Naive thymus-derived CD8-positive, alpha-beta T cell (primary cell): ENCODE measurements around the gene CRTC1. TPM values are rescaled to one million over a fixed set of nuclear protein-coding genes. Genes with fewer than 3 reads are reported as not detected.

Source experiments
- ATAC-seq, 2 donors: fragments of 150-1000 bp; cut with Tn5 transposase in 1 of 2; sonication (Bioruptor Pico), chemical (Tn5 transposase) in 1 of 2; 1 replicate in 1 of 2; 2 replicates in 1 of 2; pipeline ENCODE4 v1.10.0; 2021; ENCODE audit warnings: mild to moderate bottlenecking in 2 of 2, moderate library complexity in 2 of 2
- POLR2A ChIA-PET: fragments of 350-600 bp; sonication (Branson Sonifier 250); formaldehyde crosslinking; loops from one replicate; lab custom pipeline; 2021; ENCODE audit warnings: antibody characterized with exemption; lab: Charles Lee
- DNase-seq, 10 donors: peaks; one replicate each; pipeline versions ENCODE4 v3.0.0 to v3.0.0-alpha.2; 2020 to 2022
- H3K27ac Mint-ChIP-seq, 10 donors: one replicate each; pipeline ENCODE4 v1.8.0; 2020 to 2022; ENCODE audit warnings: mild to moderate bottlenecking in 10 of 10, mixed read lengths in 10 of 10, moderate library complexity in 4 of 10, inconsistent platforms in 1 of 10
- H3K27me3 Mint-ChIP-seq, 5 donors: one replicate each; pipeline ENCODE4 v1.8.0; 2021 to 2022; ENCODE audit warnings: mixed read lengths in 5 of 5
- H3K36me3 Mint-ChIP-seq, 3 donors: one replicate each; pipeline ENCODE4 v1.8.0; 2020 to 2022; ENCODE audit warnings: mixed read lengths in 3 of 3, mild to moderate bottlenecking in 2 of 3, inconsistent platforms in 1 of 3
- H3K4me1 Mint-ChIP-seq, 4 donors: one replicate each; pipeline ENCODE4 v1.8.0; 2021 to 2022; ENCODE audit warnings: mixed read lengths in 4 of 4
- H3K4me3 Mint-ChIP-seq, 10 donors: one replicate each; pipeline ENCODE4 v1.8.0; 2020 to 2022; ENCODE audit warnings: mild to moderate bottlenecking in 10 of 10, mixed read lengths in 10 of 10, moderate library complexity in 6 of 10, inconsistent platforms in 1 of 10
- H3K9me3 Mint-ChIP-seq, 9 donors: one replicate each; pipeline ENCODE4 v1.8.0; 2020 to 2022; ENCODE audit warnings: mixed read lengths in 9 of 9, mild to moderate bottlenecking in 3 of 9, inconsistent platforms in 1 of 9, moderate library complexity in 1 of 9
- polyA plus RNA-seq, 3 donors: library from polyadenylated mRNA; unstranded; fragments of 300-500 nt; fragmentation: Illumina TruSeq; gene quantifications; one replicate each; pipeline ENCODE4 v1.2.3, GENCODE V29; 2021
- total RNA-seq, 8 experiments: library from RNA in 2 of 8; stranded (reverse) in 2 of 8; gene quantifications; one replicate each; pipeline ENCODE4 v1.2.3 and lab custom pipeline; 2021 to 2026

Gene CRTC1
- total and polyA plus RNA-seq, 5 experiments from 2014 or later = 1.2 to 25.7 (median 2.0) TPM

- Mint-ChIP-seq H3K27ac (peak overlapping the region in 1 of 10 donors; percentile 73), H3K9me3 (no peaks in the 10 kb centered on the region), H3K27me3 (no peaks in the 10 kb centered on the region), H3K4me3 (no peak overlapping the region), H3K36me3 (no peaks in the 10 kb centered on the region), H3K4me1 (peaks cover 18 to 29% (median 26%) of the 10 kb centered on the region in 4 donors)
- ATAC-seq (no peak), DNase-seq (no peak)
- POLR2A ChIA-PET = interaction anchor here (0.6 kb wide), 1 partner anchor 108 kb away, joined by 3 read pairs; no protein-coding TSS in a partner anchor
Observed at GRCh38 chr19:18655173-18655844, 28.2 kb upstream of the CRTC1 start.

- H3K36me3 Mint-ChIP-seq = no peaks in the 10 kb centered on the region
- ATAC-seq = no peak
- H3K27ac Mint-ChIP-seq = peak overlapping the region in 4 of 10 donors; percentile 20 to 86 (median 74)
- H3K27me3 Mint-ChIP-seq = no peaks in the 10 kb centered on the region
- POLR2A ChIA-PET = no interaction called here
- H3K9me3 Mint-ChIP-seq = no peaks in the 10 kb centered on the region
- DNase-seq = no peak
- peaks cover 20 to 33% (median 30%) of the 10 kb centered on the region in 4 donors for H3K4me1 Mint-ChIP-seq
- H3K4me3 Mint-ChIP-seq = no peak overlapping the region
Observed at GRCh38 chr19:18656337-18657086, 27.0 kb upstream of the CRTC1 start.

DNA sequence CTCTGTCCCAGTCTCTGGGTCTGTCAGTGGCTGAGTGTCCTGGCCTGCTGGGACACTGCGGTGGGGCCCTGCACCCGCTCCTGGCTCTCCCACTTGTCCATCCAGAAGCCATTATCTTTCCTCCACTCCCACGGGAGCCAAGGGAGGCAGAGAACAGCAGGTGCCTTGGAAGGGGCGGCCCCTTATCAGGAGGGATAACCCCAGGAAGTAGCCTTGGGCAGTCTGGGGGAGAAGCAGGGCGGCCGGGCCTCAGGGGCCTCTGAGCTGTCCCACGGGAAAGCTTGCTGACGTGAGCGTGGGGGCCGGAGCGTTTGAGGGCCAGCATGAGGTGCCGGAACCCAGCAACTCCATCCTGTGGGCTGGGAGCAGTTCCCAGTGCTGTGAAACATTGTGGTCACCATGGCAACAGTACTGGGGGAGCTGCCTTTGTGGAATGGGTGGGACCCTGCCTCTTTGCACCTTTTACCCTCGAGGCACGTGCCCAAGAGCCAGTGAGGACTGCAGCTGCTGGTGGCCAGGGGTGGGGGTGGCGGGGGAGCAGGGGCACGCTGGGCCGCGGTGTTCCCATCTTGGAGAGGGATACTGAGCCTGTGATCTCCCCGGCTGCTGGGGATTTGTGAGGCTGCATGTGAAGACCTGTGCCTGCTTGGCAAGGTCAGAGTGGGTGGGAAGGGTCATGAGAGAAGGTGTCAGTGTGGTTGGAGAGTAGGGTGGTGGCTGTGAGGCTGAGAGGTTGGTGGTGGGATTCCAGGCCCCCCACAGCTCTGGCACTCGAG, 25.7 kb upstream of the CRTC1 start:
- Mint-ChIP-seq H3K4me1 (peaks cover 20 to 38% (median 30%) of the 10 kb centered on the region in 4 donors), H3K4me3 (no peak overlapping the region), H3K36me3 (no peaks in the 10 kb centered on the region), H3K27ac (peak overlapping the region in 2 of 10 donors; percentile 69 to 91), H3K27me3 (no peaks in the 10 kb centered on the region), H3K9me3 (no peaks in the 10 kb centered on the region)
- DNase-seq (no peak), ATAC-seq (no peak)
- POLR2A ChIA-PET = interaction anchor here (0.6 kb wide), 1 partner anchor 118 kb away, joined by 3 read pairs; no protein-coding TSS in a partner anchor

GRCh38 chr19:18658366-18658855, 25.1 kb upstream of the CRTC1 start:
- ATAC-seq = no peak
- DNase-seq = no peak
- no peaks in the 10 kb centered on the region for H3K27me3 Mint-ChIP-seq
- H3K36me3 Mint-ChIP-seq = no peaks in the 10 kb centered on the region
- peak overlapping the region in 6 of 10 donors; percentile 1 to 69 (median 40) for H3K27ac Mint-ChIP-seq
- POLR2A ChIA-PET = no interaction called here
- peaks cover 22 to 39% (median 34%) of the 10 kb centered on the region in 4 donors for H3K4me1 Mint-ChIP-seq
- no peaks in the 10 kb centered on the region for H3K9me3 Mint-ChIP-seq
- peak overlapping the region in 1 of 10 donors; percentile 58 for H3K4me3 Mint-ChIP-seq

DNA sequence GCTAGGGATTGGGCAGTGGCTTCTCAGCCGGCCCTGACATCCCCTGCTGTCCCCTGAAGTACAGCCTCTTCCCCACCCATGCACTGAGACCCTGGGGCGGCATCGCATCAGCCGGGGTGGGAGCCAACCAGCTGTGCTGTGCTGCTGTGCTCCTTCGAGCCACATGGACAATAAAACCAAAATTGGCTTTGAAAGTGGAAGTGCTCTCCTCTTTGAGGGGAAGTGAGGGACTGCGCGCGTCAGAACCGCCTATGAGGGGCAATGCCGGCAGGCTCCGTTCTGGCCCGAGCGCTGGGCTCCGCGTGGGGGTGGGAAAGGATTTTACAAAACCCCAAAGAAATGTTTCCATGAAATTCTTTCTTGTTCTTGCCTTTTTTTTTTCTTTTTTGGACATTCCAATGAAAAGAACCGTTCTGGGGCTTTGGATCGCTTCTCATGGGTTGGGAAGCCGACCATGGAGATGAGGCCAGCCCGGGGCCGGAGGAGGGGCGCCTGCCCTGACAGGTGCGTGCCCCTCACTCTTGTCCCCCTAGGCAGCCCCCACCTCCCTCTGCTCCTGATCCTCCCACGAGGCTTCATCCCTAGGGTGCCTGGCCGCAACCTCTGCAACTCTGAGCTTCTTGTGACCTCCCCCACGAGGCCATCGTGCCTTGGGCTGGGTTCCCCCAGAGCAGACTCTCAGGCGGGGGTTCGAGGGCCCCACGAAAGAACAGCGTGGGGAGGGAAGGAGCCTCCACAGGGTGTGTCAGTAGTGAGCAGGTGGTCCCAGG, 24.0 kb upstream of the CRTC1 start:
- H3K27ac Mint-ChIP-seq = peak overlapping the region in 6 of 10 donors; percentile 35 to 85 (median 68)
- POLR2A ChIA-PET = no interaction called here
- H3K36me3 Mint-ChIP-seq = no peaks in the 10 kb centered on the region
- no peak for ATAC-seq
- no peaks in the 10 kb centered on the region for H3K9me3 Mint-ChIP-seq
- no peaks in the 10 kb centered on the region for H3K27me3 Mint-ChIP-seq
- DNase-seq = no peak
- H3K4me1 Mint-ChIP-seq = peaks cover 30 to 48% (median 41%) of the 10 kb centered on the region in 4 donors
- peak overlapping the region in 1 of 10 donors; percentile 15 for H3K4me3 Mint-ChIP-seq

DNA sequence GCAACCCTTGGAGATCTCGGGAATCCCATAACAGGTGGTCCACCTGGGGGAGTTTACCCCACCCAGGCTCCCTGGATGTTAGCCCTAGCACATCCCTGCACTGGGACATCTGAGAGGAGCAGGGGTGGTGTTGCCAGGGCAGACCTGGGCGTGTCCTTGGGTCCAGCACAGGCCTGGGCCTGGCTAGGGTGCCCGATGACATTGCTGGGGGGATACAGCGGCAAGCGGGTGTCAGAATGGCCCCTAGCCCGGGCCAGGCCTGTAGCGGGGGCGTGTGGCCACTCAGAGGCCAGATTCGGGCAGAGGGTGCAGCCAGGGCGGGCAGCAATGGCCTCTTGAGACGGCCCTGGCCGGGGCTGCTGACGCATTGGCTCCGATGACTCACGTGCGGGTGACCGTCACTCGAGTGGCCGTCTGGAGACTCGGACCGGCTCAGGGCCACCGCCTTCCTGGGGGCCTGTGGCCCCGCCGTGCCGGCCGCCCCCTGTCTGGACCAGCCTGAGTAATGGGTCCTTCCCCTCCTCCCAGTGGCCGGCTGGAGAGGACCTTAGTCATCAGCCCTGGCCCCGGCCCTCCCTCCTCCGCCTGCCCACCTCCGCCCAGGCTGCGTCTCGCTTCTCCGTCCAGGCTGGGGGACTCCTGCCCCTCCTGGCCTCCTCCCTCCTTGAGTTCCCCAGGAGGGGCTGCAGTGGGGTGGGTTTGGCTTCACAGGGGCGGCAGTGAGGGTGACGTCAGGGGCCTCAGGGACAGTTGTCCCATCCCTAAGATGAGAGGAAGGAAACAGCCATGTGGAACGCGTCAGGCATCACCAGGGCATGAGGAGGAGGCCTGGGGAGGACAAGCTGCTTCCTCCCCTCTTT, 23.2 kb upstream of the CRTC1 start:
- H3K27me3 Mint-ChIP-seq = no peaks in the 10 kb centered on the region
- H3K36me3 Mint-ChIP-seq = no peaks in the 10 kb centered on the region
- H3K9me3 Mint-ChIP-seq = no peaks in the 10 kb centered on the region
- DNase-seq = no peak
- peaks cover 35 to 49% (median 42%) of the 10 kb centered on the region in 4 donors for H3K4me1 Mint-ChIP-seq
- no peak for ATAC-seq
- H3K4me3 Mint-ChIP-seq = no peak overlapping the region
- POLR2A ChIA-PET = no interaction called here
- H3K27ac Mint-ChIP-seq = peak overlapping the region in 2 of 10 donors; percentile 43 to 46

DNA sequence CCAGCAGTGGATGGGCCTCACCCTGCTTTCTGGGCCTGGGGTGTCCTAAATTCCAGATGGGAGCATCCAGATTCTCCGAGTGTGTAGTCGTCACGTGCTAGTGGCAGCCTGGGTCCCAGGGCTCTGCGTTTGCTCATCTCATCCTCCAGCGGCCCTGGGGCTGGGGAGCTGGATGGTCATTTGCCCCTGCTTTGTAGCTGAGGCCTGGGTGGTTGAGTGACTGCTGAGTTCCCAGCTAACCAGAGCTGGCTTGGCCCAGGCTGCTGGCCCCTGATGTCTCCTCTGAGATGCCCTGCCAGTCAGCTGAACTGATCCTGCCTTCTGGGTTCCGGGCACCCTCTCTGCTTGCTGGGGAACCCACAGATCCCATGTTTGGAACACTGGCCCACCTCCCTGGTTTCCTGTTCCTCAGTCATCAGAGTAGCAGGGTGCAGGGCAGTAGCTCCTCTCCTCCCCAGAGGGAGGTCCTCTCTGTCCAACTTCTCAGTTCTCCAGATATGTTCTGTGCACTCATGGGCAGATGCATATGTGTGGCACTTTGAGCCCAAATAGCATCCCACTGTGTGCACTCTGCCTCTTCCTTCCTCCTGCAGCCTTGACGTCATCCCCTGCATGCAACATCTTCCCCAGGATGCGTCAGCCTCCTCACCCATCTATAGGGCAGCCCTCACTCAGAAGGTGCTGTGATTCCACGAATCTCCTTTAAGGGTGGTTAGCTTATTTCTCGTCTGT, 22.4 kb upstream of the CRTC1 start:
- Mint-ChIP-seq H3K4me3 (no peak overlapping the region), H3K4me1 (peaks cover 35 to 52% (median 43%) of the 10 kb centered on the region in 4 donors), H3K27ac (peak overlapping the region in 7 of 10 donors; percentile 10 to 80 (median 41)), H3K27me3 (no peaks in the 10 kb centered on the region), H3K36me3 (no peaks in the 10 kb centered on the region), H3K9me3 (no peaks in the 10 kb centered on the region)
- POLR2A ChIA-PET = no interaction called here
- ATAC-seq (no peak), DNase-seq (no peak)

GRCh38 chr19:18662972-18663732, 20.3 kb upstream of the CRTC1 start:
- ATAC-seq (no peak), DNase-seq (no peak)
- H3K9me3 Mint-ChIP-seq = no peaks in the 10 kb centered on the region
- peaks cover 0 to 11% (median 0%) of the 10 kb centered on the region in 3 donors for H3K36me3 Mint-ChIP-seq
- peak overlapping the region in 6 of 10 donors; percentile 6 to 93 (median 52) for H3K27ac Mint-ChIP-seq
- H3K4me3 Mint-ChIP-seq = peak overlapping the region in 3 of 10 donors; percentile 24 to 67 (median 26)
- POLR2A ChIA-PET = interaction anchor here (0.5 kb wide), 1 partner anchor 384 kb away, joined by 5 read pairs; no protein-coding TSS in a partner anchor
- H3K27me3 Mint-ChIP-seq = no peaks in the 10 kb centered on the region
- peaks cover 28 to 42% (median 36%) of the 10 kb centered on the region in 4 donors for H3K4me1 Mint-ChIP-seq

DNA sequence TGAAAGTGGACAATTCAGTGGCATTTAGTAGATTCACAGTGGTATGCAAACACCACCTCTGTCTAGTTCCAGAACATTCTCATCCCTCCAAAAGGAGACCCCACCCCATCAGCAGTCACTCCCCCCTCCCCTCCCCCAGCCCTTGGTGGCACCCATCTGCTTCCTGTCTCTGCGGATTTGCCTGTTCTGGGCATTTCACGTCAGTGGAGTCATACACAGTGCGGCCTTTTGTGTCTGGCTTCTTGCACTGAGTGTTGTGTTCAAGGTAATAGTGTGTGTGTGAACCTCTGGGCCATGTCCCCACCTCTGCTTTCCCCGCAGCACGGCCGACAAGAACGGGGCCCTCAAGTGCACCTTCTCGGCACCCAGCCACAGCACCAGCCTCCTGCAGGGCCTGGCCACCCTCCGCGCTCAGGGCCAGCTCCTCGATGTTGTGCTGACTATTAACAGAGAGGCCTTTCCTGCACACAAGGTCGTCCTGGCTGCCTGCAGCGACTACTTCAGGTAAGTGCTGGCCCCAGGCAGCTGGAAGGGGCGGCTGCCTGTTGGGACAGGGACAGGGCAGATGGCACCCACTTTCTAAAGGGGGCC, 19.4 kb upstream of the CRTC1 start:
- H3K4me3 Mint-ChIP-seq = peak overlapping the region; percentile 36 to 85 (median 68)
- DNase-seq (peak in 6 of 10 donors; percentile 26 to 45 (median 33)), ATAC-seq (peak; percentile 67 to 91)
- peaks cover 0 to 11% (median 0%) of the 10 kb centered on the region in 3 donors for H3K36me3 Mint-ChIP-seq
- no peaks in the 10 kb centered on the region for H3K27me3 Mint-ChIP-seq
- peaks cover 20 to 33% (median 28%) of the 10 kb centered on the region in 4 donors for H3K4me1 Mint-ChIP-seq
- H3K27ac Mint-ChIP-seq = peak overlapping the region; percentile 43 to 93 (median 80)
- POLR2A ChIA-PET = interaction anchor here (0.7 kb wide), 1 partner anchor 37 kb away, joined by 3 read pairs; no protein-coding TSS in a partner anchor
- H3K9me3 Mint-ChIP-seq = no peaks in the 10 kb centered on the region
